ENCODE data around the gene AAGAB.

GRCh38 chr15:67259806-67260205, 5.3 kb upstream of the AAGAB start:
- TF ChIP-seq CTCF (IDR thresholded peaks at IDR 0.05) = no peak
- no peak for TF ChIP-seq POLR2A (IDR thresholded peaks at IDR 0.05)
- no peak for TF ChIP-seq EP300 (IDR thresholded peaks at IDR 0.05)
